Activated CD4-positive, alpha-beta T cell treated with anti-CD3 and anti-CD28 coated beads, Interleukin-2, amount 10 ng/mL, durations not matched to agents 7 days and 5 days (primary cell): ENCODE measurements around the gene NUDCD3. TPM values are rescaled to one million over a fixed set of nuclear protein-coding genes. Genes with fewer than 3 reads are reported as not detected.
A peak's percentile ranks its signal among the peaks of the same experiment; 100 is the strongest.

ENCODE experiments used
- CTCF ChIA-PET: fragments of 350-600 bp; sonication (Branson Sonifier 250); formaldehyde crosslinking; loops from one replicate; lab custom pipeline; 2021; ENCODE audit warnings: antibody characterized with exemption; lab: Charles Lee
- POLR2A ChIA-PET: fragments of 350-600 bp; sonication (Branson Sonifier 250); formaldehyde crosslinking; loops from one replicate; lab custom pipeline; 2021; ENCODE audit warnings: antibody characterized with exemption; lab: Charles Lee
- DNase-seq: peaks from one replicate; pipeline ENCODE4 v3.0.0-alpha.2; 2020
- H3K27ac Mint-ChIP-seq: one replicate; pipeline ENCODE4 v1.8.0; 2021; ENCODE audit warnings: mild to moderate bottlenecking, moderate library complexity, mixed read lengths
- H3K27me3 Mint-ChIP-seq: one replicate; pipeline ENCODE4 v1.8.0; 2021; ENCODE audit warnings: mixed read lengths
- H3K36me3 Mint-ChIP-seq: one replicate; pipeline ENCODE4 v1.8.0; 2021; ENCODE audit warnings: low read depth, mixed read lengths
- H3K4me1 Mint-ChIP-seq: one replicate; pipeline ENCODE4 v1.8.0; 2021; ENCODE audit warnings: mixed read lengths
- H3K4me3 Mint-ChIP-seq: one replicate; pipeline ENCODE4 v1.8.0; 2021; ENCODE audit warnings: mild to moderate bottlenecking, moderate library complexity, mixed read lengths
- H3K9me3 Mint-ChIP-seq: one replicate; pipeline ENCODE4 v1.8.0; 2021; ENCODE audit warnings: mixed read lengths
- total RNA-seq, 2 experiments: library from RNA; stranded (reverse); gene quantifications; one replicate each; pipeline ENCODE4 v1.2.3, GENCODE V29; 2021

The NUDCD3 gene
- total RNA-seq, 2 experiments from 2014 or later = 74.3 to 75.9 TPM

DNA sequence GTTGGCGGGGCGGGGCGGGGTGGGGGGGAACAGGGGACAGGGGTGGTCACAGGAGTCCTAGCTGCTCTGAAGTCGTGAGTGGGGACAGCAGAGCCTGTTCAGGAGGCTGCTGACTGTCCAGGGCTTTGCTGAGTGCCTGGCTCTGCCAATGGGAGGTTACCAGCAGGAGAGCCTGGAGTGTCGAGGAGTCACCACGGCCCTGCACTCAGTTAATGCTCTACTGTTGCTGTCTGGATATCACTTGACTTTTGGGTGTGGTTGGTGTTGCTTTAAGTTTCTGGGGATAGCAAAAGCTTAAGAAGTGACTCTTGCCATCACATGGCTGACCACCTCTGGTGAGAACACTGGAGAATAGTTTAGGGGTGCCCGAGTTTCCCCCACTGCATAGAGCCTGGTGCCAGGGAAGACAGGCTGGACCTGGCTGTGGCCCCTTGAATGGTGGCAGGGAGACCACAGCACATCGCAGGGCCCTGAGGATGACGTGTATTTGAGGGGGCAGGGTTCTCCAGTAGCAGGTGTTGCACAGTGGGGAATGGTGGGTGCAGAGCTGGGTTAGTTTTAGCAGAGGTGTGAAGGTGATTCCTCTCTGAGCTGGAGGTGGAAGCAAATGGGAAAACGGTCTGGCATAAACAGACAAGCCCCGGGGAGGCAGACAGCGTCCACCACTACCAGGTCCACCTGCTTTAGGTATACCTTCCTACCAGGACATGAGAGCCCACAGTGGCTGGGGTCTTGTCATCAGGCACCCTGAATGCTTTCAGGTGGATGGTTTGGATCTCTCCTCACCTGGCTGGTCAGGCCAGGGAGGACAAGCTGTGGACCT, 110.9 kb downstream of the NUDCD3 start:
- Mint-ChIP-seq H3K4me3 (no peak overlapping the region), H3K27ac (no peak overlapping the region), H3K9me3 (no peaks in the 10 kb centered on the region), H3K36me3 (no peaks in the 10 kb centered on the region), H3K4me1 (no peaks in the 10 kb centered on the region), H3K27me3 (no peaks in the 10 kb centered on the region)
- no peak for DNase-seq
- ChIA-PET POLR2A (no interaction called here), CTCF (no interaction called here)

DNA sequence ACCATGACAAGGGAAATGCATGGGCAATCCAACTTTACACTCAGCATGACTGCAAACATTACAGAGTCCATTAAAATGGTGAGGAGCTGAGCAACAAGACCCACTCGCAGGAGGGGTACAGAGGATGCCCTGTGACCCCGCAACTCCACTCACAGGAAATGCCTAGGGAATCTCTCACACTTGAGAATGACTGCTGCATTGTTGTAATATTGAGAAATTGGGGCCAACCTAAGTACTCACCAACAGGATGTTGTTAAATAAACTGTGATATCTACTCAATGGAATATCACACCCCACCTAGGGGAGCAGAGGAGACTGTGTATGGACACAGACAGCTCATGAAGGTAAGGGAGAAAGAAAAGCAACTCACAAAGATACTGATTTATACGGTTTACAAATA, 111.7 kb downstream of the NUDCD3 start:
- Mint-ChIP-seq H3K36me3 (no peaks in the 10 kb centered on the region), H3K4me3 (no peak overlapping the region), H3K4me1 (no peaks in the 10 kb centered on the region), H3K27me3 (no peaks in the 10 kb centered on the region), H3K9me3 (no peaks in the 10 kb centered on the region), H3K27ac (no peak overlapping the region)
- ChIA-PET CTCF (interaction anchor here (0.6 to 0.8 kb wide), 2 partner anchors 14 to 417 kb away, joined by 3 read pairs; no protein-coding TSS in a partner anchor), POLR2A (no interaction called here)
- DNase-seq = no peak

DNA sequence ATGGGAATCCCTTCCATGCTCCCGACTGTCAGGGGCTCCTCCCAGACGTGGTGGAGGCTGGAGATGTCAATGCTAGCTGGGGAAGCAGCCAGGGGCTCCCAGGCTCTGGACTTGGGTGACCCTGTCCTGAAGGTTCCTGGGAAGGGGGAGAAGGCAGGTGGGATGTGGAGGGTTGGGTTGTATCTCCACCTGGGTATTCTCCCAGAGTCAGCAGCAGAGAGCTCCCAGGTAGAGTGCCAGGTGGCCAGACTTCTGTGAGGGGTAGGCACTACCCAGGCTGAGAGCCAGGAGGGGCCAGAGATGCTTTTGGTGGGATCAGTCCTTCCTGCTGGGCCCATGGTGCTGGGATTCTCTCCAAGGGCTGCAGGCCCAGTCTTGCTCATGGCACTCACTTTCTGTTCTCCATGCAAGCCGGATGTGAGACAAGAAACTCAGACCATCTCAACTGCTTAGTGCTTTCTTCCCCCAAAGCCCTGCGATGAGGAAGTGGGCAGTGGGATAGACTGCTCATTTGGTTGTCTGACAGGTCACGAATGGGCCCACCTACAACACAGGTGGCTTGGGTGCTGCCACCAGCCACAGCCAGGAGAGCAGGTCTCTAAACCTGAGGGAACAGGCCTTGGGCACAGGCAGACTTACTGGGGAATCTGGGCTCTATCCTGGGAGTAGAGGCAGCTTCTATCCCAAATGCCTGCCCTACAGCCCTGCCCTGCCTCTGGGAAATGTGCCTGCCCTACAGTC, 112.6 kb downstream of the NUDCD3 start:
- DNase-seq = no peak
- H3K9me3 Mint-ChIP-seq = no peaks in the 10 kb centered on the region
- H3K4me3 Mint-ChIP-seq = no peak overlapping the region
- no peaks in the 10 kb centered on the region for H3K36me3 Mint-ChIP-seq
- ChIA-PET POLR2A (no interaction called here), CTCF (no interaction called here)
- H3K27ac Mint-ChIP-seq = peak overlapping the region; percentile 41
- H3K4me1 Mint-ChIP-seq = no peaks in the 10 kb centered on the region
- peaks cover 5% of the 10 kb centered on the region for H3K27me3 Mint-ChIP-seq

DNA sequence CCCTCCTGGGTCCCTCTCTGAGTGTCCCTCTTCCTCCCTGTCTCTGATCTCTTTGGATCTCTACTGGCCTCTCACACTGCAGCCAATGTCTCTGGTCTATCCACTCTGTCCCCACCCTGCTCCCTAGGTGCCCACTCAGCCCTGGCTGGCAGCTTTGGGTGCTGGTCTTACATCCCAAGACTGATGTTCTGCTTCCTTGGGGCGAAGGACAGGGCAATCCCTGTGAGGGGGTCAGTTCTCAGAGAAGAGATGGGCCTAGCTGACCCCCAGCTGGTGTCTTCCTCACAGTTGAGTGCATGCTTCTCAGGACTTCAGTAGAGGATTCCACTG, 113.4 kb downstream of the NUDCD3 start:
- ChIA-PET CTCF (no interaction called here), POLR2A (no interaction called here)
- H3K4me1 Mint-ChIP-seq = no peaks in the 10 kb centered on the region
- DNase-seq = no peak
- no peak overlapping the region for H3K27ac Mint-ChIP-seq
- no peaks in the 10 kb centered on the region for H3K9me3 Mint-ChIP-seq
- H3K27me3 Mint-ChIP-seq = peaks cover 5% of the 10 kb centered on the region
- no peak overlapping the region for H3K4me3 Mint-ChIP-seq
- H3K36me3 Mint-ChIP-seq = no peaks in the 10 kb centered on the region

DNA sequence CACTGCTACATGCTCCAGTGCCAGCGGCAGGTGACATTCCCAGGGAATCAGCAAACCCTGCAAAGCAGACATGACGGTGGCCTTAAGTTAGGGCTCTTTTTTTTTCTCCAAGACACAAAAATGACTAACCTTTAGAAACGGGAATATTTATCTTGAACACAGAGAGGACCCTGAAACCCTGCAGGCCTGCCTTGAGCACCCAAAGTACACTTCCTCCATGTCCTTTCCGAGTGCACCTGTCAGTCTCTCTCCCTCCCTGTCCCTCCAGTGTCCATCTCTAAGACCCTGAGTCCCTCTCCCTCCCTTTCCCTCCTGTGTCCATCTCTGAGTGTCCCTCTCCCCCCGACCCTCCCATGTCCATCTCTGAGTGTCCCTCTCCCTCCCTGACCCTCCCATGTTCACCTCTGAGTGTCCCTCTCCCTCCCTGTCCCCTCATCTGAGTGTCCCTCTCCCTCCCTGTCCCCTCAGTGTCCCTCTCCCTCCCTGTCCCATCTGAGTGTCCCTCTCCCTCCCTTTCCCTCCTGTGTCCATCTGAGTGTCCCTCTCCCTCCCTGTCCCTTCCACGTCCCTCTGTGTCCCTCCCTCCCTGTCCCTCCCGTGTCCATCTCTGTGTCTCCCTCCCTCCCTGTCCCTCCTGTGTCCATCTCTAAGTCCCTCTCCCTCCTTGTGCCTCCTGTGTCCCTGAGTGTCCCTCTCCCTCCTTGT, 113.9 kb downstream of the NUDCD3 start:
- ChIA-PET POLR2A (no interaction called here), CTCF (no interaction called here)
- no peaks in the 10 kb centered on the region for H3K4me1 Mint-ChIP-seq
- no peak overlapping the region for H3K27ac Mint-ChIP-seq
- peaks cover 5% of the 10 kb centered on the region for H3K27me3 Mint-ChIP-seq
- no peak overlapping the region for H3K4me3 Mint-ChIP-seq
- no peak for DNase-seq
- no peaks in the 10 kb centered on the region for H3K36me3 Mint-ChIP-seq
- no peaks in the 10 kb centered on the region for H3K9me3 Mint-ChIP-seq

DNA sequence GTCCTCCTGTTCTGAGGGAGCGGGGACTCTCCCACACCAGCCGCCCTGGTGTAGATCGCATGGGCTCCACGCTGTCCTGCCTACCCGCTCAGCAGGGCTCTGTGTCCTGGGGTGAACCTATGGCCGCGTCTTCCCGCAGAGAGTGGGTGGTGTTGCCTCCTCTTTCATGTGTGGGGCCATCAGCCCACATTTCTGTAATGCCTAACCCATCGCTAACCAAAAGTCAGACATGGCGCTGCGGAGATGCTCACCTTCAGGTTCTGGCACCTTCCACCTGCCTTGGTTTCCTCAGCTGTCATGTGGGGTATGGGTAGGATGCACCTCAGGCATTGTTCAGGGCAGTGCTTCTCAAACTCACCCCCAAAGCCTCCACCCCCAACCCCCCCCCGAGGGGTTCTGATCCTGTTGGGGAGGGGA, 114.5 kb downstream of the NUDCD3 start:
- ChIA-PET CTCF (no interaction called here), POLR2A (no interaction called here)
- Mint-ChIP-seq H3K4me3 (no peak overlapping the region), H3K27me3 (peaks cover 10% of the 10 kb centered on the region), H3K36me3 (no peaks in the 10 kb centered on the region), H3K9me3 (no peaks in the 10 kb centered on the region), H3K27ac (peak overlapping the region; percentile 25), H3K4me1 (no peaks in the 10 kb centered on the region)
- no peak for DNase-seq

DNA sequence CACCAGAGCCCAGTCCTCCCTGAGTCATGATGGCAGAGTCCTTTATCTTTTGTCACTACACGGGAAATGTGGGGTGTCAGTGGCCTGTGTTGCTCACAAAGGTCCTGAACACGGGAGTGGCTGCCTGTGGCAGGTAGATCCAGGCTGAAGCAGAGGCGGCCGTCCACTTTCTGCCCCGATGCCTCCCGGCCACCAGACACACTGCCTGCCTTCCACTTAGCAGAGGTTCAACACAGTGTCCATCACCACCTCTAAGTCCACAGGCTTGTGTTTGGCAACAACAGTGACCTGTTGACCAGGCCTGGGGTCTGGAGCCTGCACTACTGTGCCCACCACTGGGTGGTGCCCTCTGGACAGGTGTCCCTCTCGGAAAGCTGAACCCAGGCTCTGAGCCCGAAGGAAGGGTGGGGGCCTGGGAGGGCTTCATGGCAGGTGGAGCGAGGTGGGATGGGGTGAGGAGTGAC, 115.2 kb downstream of the NUDCD3 start:
- CTCF ChIA-PET = no interaction called here
- no peak overlapping the region for H3K4me3 Mint-ChIP-seq
- peaks cover 17% of the 10 kb centered on the region for H3K27me3 Mint-ChIP-seq
- H3K9me3 Mint-ChIP-seq = no peaks in the 10 kb centered on the region
- POLR2A ChIA-PET = no interaction called here
- no peak overlapping the region for H3K27ac Mint-ChIP-seq
- no peak for DNase-seq
- no peaks in the 10 kb centered on the region for H3K36me3 Mint-ChIP-seq
- peaks cover 1% of the 10 kb centered on the region for H3K4me1 Mint-ChIP-seq

DNA sequence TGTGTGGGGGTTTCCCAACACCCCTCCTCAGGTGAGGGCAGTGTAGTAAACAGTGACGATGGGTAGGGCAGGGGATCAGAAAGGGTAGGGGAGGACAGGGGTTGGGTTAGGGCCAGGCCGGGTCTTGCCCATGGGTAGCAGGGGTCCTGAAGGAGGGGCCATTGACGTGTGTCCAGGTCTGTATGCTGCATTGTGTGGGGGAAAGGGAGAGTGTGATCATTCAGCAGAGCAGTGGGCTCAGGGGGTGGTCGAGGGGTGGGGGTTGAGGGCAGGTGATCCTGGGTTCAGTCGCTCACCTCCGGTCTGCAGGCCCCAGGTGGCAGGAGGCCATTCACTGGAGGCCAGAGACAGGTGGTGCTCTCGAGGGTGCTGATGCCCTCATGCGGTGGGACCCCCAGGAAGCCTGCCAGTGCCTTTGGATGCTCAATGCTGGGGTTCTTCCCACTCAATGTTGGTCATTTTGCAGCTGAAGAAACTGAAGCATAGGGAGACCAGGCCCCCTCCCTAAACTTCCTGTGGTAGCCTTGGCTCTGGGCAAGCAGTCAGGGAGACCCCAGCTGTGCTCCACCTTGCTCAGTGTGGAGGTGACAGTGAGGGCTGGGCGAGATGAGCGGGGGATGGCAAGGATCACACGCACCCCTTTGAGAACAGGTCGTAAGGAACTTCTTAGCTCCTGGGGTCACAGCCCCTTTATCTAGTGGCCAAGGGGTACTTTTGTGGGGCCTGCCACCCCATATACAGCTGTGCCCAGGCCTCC, 116.3 kb downstream of the NUDCD3 start:
- no peaks in the 10 kb centered on the region for H3K9me3 Mint-ChIP-seq
- H3K27ac Mint-ChIP-seq = no peak overlapping the region
- no peak overlapping the region for H3K4me3 Mint-ChIP-seq
- H3K4me1 Mint-ChIP-seq = peaks cover 11% of the 10 kb centered on the region
- ChIA-PET POLR2A (no interaction called here), CTCF (no interaction called here)
- DNase-seq = no peak
- peaks cover 2% of the 10 kb centered on the region for H3K36me3 Mint-ChIP-seq
- peaks cover 27% of the 10 kb centered on the region for H3K27me3 Mint-ChIP-seq

DNA sequence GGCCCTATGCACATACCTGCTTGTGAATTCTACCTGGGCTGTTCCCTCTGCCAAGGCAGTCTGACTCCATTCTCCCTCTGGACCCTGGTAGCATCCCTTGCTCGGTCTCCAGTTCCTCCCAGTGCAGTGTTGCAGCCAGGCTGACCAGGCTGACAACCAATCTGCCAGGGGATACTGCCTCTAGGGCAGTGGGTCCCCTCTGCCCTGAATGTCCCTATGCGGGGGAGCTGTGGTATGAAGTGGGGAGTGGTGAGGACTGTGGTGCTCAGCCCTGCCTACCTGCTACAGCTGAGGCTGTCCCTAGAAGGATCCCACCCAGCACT, 117.1 kb downstream of the NUDCD3 start:
- peaks cover 16% of the 10 kb centered on the region for H3K4me1 Mint-ChIP-seq
- DNase-seq = no peak
- ChIA-PET POLR2A (no interaction called here), CTCF (no interaction called here)
- H3K36me3 Mint-ChIP-seq = peaks cover 6% of the 10 kb centered on the region
- H3K9me3 Mint-ChIP-seq = peaks cover 3% of the 10 kb centered on the region
- no peak overlapping the region for H3K4me3 Mint-ChIP-seq
- peaks cover 32% of the 10 kb centered on the region for H3K27me3 Mint-ChIP-seq
- no peak overlapping the region for H3K27ac Mint-ChIP-seq

DNA sequence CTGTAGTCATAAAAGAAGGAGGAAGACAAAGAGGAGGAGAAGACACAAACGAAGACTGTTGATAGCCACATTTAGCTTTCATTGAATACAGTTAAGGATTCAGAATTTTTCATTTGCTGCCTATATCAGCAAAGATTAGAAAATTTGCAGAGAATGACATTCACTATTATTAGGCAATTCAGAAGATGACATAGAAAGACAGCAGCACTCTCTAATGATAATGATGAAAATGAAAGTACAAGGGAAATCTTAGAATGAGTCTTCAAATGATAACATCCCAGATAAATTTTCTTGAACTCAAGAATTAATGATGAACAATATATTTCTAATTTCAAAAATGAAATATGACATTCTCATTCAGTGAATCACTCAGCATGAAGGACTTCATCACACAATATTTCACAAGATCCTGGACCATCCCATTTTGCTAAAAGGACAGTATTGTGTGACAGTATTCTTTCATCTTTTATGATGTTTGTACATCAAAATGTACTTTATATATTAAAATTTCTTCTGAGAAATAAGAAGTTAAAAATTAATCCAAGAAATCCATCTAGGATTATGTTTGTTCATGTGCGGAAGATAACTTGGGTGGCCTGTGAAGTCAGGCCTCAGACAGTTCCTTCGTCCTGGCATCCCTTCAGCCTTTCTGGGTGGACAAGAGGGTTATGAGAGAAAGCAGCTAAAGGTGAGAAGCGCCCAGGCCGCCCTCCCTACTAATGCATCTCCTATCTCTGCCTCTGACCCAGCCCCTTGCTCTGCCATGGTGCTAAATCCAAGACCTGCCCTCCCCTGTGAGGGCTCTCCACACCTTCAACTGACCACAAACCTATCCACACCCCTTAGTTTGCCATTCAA, 117.7 kb downstream of the NUDCD3 start:
- Mint-ChIP-seq H3K27ac (no peak overlapping the region), H3K9me3 (peaks cover 3% of the 10 kb centered on the region), H3K27me3 (peaks cover 36% of the 10 kb centered on the region), H3K36me3 (peaks cover 6% of the 10 kb centered on the region), H3K4me3 (no peak overlapping the region), H3K4me1 (peaks cover 16% of the 10 kb centered on the region)
- ChIA-PET POLR2A (no interaction called here), CTCF (no interaction called here)
- no peak for DNase-seq

DNA sequence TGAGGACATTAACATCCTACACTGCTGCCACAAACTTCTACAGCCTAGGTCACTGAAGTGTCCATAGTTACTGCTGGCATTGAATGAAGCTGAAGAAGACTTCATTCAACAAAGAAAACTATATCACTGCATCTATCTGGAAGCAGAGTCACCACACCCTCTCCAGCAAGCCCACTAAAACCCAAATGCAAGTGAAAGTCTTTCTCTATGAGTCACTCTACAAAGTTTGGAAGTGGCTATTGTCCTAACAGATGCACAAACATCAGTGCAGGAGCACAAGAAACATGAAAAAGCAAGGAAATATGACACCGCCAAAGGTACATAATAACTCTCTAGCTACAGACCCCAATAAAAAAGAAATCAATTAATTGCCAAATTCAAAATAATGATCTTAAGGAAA, 121.6 kb downstream of the NUDCD3 start:
- Mint-ChIP-seq H3K36me3 (peaks cover 6% of the 10 kb centered on the region), H3K9me3 (peaks cover 3% of the 10 kb centered on the region), H3K27ac (no peak overlapping the region), H3K27me3 (peaks cover 53% of the 10 kb centered on the region), H3K4me1 (peaks cover 16% of the 10 kb centered on the region), H3K4me3 (no peak overlapping the region)
- no peak for DNase-seq
- CTCF ChIA-PET = interaction anchor here (1.3 kb wide), 1 partner anchor 165 kb away, joined by 3 read pairs; no protein-coding TSS in a partner anchor
- POLR2A ChIA-PET = no interaction called here

DNA sequence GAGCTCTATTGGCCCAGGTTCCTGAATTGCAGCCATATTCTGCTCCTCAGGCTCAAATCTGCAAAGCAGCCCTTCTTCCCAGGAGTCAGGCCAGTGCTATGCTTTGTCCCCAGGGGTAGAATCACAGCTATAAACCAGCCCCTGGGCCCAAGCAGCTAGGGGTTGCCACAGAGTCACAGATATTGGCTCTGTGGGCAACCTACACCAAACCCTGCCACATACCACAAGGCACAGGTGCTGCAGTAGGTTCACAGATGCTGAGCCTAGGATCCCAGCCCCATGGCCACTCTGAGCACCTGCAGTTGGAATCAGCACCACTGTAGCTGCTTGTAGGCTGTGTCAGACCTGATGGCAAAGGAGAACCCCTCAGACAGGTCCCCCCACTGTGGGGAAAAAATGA, 122.0 kb downstream of the NUDCD3 start:
- ChIA-PET CTCF (interaction anchor here (0.5 to 1.3 kb wide), 2 partner anchors 165 to 696 kb away, joined by 3 read pairs; no protein-coding TSS in a partner anchor), POLR2A (no interaction called here)
- H3K9me3 Mint-ChIP-seq = peaks cover 3% of the 10 kb centered on the region
- H3K27me3 Mint-ChIP-seq = peaks cover 52% of the 10 kb centered on the region
- H3K4me3 Mint-ChIP-seq = no peak overlapping the region
- no peak for DNase-seq
- H3K36me3 Mint-ChIP-seq = peaks cover 6% of the 10 kb centered on the region
- no peak overlapping the region for H3K27ac Mint-ChIP-seq
- H3K4me1 Mint-ChIP-seq = peaks cover 16% of the 10 kb centered on the region
